Hematopoietic multipotent progenitor cell treated with erythropoietin and hydrocortisone succinate and interleukin-3 and kit ligand, for 8 days (in vitro differentiated cells): ENCODE data around the gene LRRC58.
"Not testable (repeated sequence)": the region's sequence is repeated elsewhere in the genome, so short reads cannot be mapped to it uniquely, and the experiment has no call there.

Experiments
- DNase-seq: peaks from one replicate; pipeline ENCODE4 v3.0.0-alpha.2; 2015

The LRRC58 gene

GRCh38 chr3:120348991-120349854, at the start of gene LRRC58:
LRRC58 (minus strand) TSS chr3:120349354; CDS start chr3:120349243, 111 bp downstream.
- DNase-seq, result peak; percentile 92

- DNase-seq, result no peak
These were observed 47.3 kb upstream of the LRRC58 start for GRCh38 chr3:120396469-120396868.

- DNase-seq, result no peak
These were observed 45.2 kb upstream of the LRRC58 start for GRCh38 chr3:120394347-120394746.

GRCh38 chr3:120393761-120394160, 44.6 kb upstream of the LRRC58 start:
- no peak for DNase-seq

- no peak for DNase-seq
These were observed 44.1 kb upstream of the LRRC58 start for GRCh38 chr3:120393243-120393642.

GRCh38 chr3:120382941-120383447, 33.8 kb upstream of the LRRC58 start:
- DNase-seq, result no peak

GRCh38 chr3:120381503-120381902, 32.3 kb upstream of the LRRC58 start:
- DNase-seq, result no peak

GRCh38 chr3:120377948-120378347, 28.8 kb upstream of the LRRC58 start:
- not testable (repeated sequence) for DNase-seq

- no peak for DNase-seq
These were observed 21.3 kb upstream of the LRRC58 start for GRCh38 chr3:120370463-120370862.

- no peak for DNase-seq
These were observed 19.9 kb upstream of the LRRC58 start for GRCh38 chr3:120369037-120369467.

GRCh38 chr3:120368172-120368571, 19.0 kb upstream of the LRRC58 start:
- no peak for DNase-seq

- DNase-seq, result no peak
These were observed 15.7 kb upstream of the LRRC58 start for GRCh38 chr3:120364821-120365220.

GRCh38 chr3:120364101-120364500, 14.9 kb upstream of the LRRC58 start:
- no peak for DNase-seq

- no peak for DNase-seq
These were observed 8.7 kb upstream of the LRRC58 start for GRCh38 chr3:120357807-120358206.

GRCh38 chr3:120355486-120355885, 6.3 kb upstream of the LRRC58 start:
- DNase-seq, result no peak

GRCh38 chr3:120353463-120353862, 4.3 kb upstream of the LRRC58 start:
- no peak for DNase-seq

GRCh38 chr3:120352017-120352416, 2.9 kb upstream of the LRRC58 start:
- DNase-seq, result no peak

- DNase-seq, result peak; percentile 55
These were observed 1.3 kb upstream of the LRRC58 start for GRCh38 chr3:120350401-120350941.

- peak; percentile 45 for DNase-seq
These were observed 636 bp upstream of the LRRC58 start for GRCh38 chr3:120349855-120350125.

GRCh38 chr3:120348065-120348990, 826 bp downstream of the LRRC58 start:
- peak; percentile 54 for DNase-seq

- DNase-seq, result peak; percentile 58
These were observed 4.8 kb downstream of the LRRC58 start for GRCh38 chr3:120344349-120344748.

- DNase-seq, result no peak
These were observed 7.4 kb downstream of the LRRC58 start for GRCh38 chr3:120341658-120342346.

GRCh38 chr3:120339362-120339761, 9.8 kb downstream of the LRRC58 start:
- DNase-seq, result no peak
